ENCODE measurements around the gene AQP1.

Gene AQP1

DNA sequence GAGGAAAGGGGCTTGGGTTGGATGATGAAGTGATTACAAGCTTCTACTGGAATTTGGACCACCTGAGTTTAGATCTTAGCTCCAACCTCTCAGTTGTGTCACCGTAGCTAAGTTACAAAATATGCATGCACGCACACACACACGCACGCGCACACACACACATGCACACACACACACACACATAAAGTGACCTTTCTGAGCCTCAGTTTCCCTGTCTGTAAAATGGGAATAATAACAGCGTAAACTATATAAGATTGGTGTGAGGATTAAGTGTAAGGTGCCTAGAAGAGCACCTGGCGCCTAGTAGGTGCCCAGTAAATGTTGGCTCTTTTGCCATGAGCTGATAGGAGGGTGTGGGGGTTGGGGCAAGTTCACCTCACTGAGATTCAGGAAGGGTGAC, 12.6 kb upstream of the AQP1 start:
- no peaks in the 10 kb centered on the region for H3K9me3 ChIP-seq (ENCODE audit: severe bottlenecking)
- H3K27me3 ChIP-seq (ENCODE audit: insufficient read depth, low read depth, severe bottlenecking), result no peaks in the 10 kb centered on the region
- H3K36me3 ChIP-seq, result no peaks in the 10 kb centered on the region
- no peak for DNase-seq
- TF ChIP-seq, protein P1, sequence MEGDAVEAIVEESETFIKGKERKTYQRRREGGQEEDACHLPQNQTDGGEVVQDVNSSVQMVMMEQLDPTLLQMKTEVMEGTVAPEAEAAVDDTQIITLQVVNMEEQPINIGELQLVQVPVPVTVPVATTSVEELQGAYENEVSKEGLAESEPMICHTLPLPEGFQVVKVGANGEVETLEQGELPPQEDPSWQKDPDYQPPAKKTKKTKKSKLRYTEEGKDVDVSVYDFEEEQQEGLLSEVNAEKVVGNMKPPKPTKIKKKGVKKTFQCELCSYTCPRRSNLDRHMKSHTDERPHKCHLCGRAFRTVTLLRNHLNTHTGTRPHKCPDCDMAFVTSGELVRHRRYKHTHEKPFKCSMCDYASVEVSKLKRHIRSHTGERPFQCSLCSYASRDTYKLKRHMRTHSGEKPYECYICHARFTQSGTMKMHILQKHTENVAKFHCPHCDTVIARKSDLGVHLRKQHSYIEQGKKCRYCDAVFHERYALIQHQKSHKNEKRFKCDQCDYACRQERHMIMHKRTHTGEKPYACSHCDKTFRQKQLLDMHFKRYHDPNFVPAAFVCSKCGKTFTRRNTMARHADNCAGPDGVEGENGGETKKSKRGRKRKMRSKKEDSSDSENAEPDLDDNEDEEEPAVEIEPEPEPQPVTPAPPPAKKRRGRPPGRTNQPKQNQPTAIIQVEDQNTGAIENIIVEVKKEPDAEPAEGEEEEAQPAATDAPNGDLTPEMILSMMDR (IDR thresholded peaks at IDR 0.05; ENCODE audit: low read depth, low read length), result no peak
- H3K27ac ChIP-seq, result no peak overlapping the region
- H3K4me3 ChIP-seq (ENCODE audit: low read depth, low read length), result no peak overlapping the region

DNA sequence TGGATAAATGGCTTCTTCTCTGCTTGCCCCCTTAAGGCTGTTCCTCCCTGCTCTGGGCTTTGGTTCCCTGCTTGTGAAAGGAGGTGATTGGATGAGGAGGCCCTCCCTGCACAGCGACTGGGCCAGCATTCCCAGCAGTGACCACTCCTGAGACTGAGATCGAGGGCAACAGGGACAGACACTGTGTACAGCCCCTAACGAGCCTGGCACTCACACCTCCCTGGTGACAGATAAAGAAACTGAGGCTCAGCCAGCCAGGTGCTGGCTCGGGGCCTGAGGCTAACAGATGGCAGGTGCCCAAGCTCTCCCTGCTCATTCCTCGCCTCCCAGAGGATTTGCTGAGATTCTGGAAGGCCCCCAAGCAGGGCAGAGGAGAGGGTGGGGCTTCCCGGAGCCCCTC, 12.0 kb upstream of the AQP1 start:
- H3K27me3 ChIP-seq (ENCODE audit: insufficient read depth, low read depth, severe bottlenecking), result no peaks in the 10 kb centered on the region
- no peak overlapping the region for H3K4me3 ChIP-seq (ENCODE audit: low read depth, low read length)
- no peak overlapping the region for H3K27ac ChIP-seq
- DNase-seq, result no peak
- TF ChIP-seq, protein P1 (IDR thresholded peaks at IDR 0.05; ENCODE audit: low read depth, low read length), result no peak
- no peaks in the 10 kb centered on the region for H3K9me3 ChIP-seq (ENCODE audit: severe bottlenecking)
- no peaks in the 10 kb centered on the region for H3K36me3 ChIP-seq

DNA sequence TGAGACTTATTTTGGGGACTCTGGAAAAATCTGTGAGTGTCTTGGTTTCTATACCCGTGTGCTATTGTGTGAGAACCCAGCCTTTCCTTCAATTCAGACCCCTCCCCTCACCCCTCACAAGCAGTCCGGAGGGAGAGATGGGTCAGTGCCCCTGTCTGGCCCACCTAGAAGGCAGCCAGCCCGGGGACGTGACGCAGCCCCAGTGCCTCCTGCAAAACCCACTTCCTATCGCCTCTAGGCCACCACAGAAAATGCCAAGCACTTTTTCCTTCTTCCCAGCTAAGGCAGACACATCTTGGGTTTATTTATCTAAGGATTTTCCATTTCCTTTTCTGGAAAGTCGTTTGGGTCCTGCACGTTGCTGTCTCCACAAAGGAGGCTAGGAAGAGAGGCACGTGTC, 11.6 kb upstream of the AQP1 start:
- no peak overlapping the region for H3K4me3 ChIP-seq (ENCODE audit: low read depth, low read length)
- TF ChIP-seq, protein P1 (IDR thresholded peaks at IDR 0.05; ENCODE audit: low read depth, low read length), result no peak
- H3K27me3 ChIP-seq (ENCODE audit: insufficient read depth, low read depth, severe bottlenecking), result no peaks in the 10 kb centered on the region
- no peaks in the 10 kb centered on the region for H3K36me3 ChIP-seq
- no peaks in the 10 kb centered on the region for H3K9me3 ChIP-seq (ENCODE audit: severe bottlenecking)
- DNase-seq, result no peak
- no peak overlapping the region for H3K27ac ChIP-seq

DNA sequence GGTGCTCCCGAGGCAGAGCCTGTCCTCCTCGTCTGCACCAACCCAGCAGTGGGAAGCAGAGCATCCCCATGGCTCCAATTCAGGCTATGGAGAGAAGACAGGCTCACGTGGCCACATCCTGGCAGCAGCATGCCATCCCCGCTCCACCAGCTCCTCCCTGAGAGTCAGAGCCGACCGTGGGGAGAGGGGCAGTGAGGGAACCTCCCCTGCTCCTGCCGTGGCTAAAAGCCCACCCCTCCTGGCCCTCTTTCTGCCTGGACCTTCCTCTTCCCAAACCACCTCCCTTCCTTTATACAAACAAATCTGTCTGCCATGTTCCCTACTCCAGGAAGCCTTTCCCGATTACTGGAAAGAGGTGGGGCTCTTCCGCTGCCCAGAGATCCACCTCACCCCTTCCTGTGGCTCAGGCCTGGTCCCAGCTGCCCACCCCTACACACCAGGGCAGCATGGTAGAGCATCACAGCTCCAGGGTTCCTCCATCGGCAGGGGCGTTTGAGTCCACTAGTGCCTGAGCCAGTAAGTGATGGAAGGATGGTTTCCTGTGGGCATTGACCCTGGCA, 10.8 kb upstream of the AQP1 start:
- no peaks in the 10 kb centered on the region for H3K27me3 ChIP-seq (ENCODE audit: insufficient read depth, low read depth, severe bottlenecking)
- H3K36me3 ChIP-seq, result no peaks in the 10 kb centered on the region
- TF ChIP-seq, protein P1 (IDR thresholded peaks at IDR 0.05; ENCODE audit: low read depth, low read length), result no peak
- H3K9me3 ChIP-seq (ENCODE audit: severe bottlenecking), result no peaks in the 10 kb centered on the region
- no peak overlapping the region for H3K27ac ChIP-seq
- no peak overlapping the region for H3K4me3 ChIP-seq (ENCODE audit: low read depth, low read length)
- no peak for DNase-seq

DNA sequence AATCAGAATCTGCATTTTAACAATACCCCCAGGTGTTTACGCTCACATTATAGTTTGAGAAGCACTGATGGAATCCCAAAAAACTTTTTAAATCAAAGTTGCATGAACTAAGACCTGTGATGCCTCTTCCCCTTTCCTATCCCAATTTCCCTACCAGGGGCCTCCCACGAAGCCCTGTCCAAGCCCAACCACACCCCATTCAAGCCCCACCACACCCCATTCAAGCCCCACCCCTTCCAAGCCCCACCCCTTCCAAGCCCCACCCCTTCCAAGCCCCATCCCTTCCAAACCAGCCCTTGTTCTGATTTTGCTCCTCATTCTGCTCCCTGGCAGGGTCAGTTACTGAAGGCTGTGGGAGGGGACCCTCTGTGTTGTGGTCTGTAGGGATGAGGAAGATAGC, 9.8 kb upstream of the AQP1 start:
- no peak for DNase-seq
- H3K27me3 ChIP-seq (ENCODE audit: insufficient read depth, low read depth, severe bottlenecking), result no peaks in the 10 kb centered on the region
- H3K36me3 ChIP-seq, result no peaks in the 10 kb centered on the region
- no peaks in the 10 kb centered on the region for H3K9me3 ChIP-seq (ENCODE audit: severe bottlenecking)
- no peak overlapping the region for H3K27ac ChIP-seq
- TF ChIP-seq, protein P1 (IDR thresholded peaks at IDR 0.05; ENCODE audit: low read depth, low read length), result no peak
- no peak overlapping the region for H3K4me3 ChIP-seq (ENCODE audit: low read depth, low read length)

DNA sequence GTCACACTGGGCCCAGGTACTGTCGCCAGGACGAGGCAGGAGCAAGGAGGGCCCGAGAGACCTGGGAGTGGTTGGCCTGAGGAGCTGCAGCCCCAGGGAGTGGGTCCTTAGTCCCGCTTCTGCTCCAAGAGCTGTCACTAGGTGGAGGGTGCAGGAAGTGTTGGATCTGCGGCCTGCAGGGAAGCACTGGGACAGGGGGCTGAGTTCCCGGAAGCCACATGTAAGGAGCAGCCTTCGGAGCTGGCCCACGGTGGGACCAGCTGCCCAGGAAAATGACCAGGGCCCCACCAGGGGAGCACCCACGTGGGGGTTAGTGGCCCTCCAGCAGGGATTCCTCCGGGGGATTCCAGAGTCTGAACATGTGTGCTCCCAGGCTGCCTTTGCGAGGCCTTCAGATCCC, 9.2 kb upstream of the AQP1 start:
- Histone ChIP-seq H3K27ac (no peak overlapping the region), H3K36me3 (no peaks in the 10 kb centered on the region), H3K27me3 (ENCODE audit: insufficient read depth, low read depth, severe bottlenecking) (no peaks in the 10 kb centered on the region), H3K9me3 (ENCODE audit: severe bottlenecking) (no peaks in the 10 kb centered on the region), H3K4me3 (ENCODE audit: low read depth, low read length) (no peak overlapping the region)
- TF ChIP-seq, protein P1 (IDR thresholded peaks at IDR 0.05; ENCODE audit: low read depth, low read length), result no peak
- DNase-seq, result no peak
